HG03571 (cell line): ENCODE data around the gene RAB9B.
A peak's percentile ranks its signal among the peaks of the same experiment; 100 is the strongest.
"Not testable (repeated sequence)": the region's sequence is repeated elsewhere in the genome, so short reads cannot be mapped to it uniquely, and the experiment has no call there.

Experiments used
- ATAC-seq: cut with Tn5 transposase; IDR thresholded peaks from one replicate; pipeline ENCODE4 v1.9.1; 2021; ENCODE audit not compliant: unreplicated experiment

RAB9B gene

GRCh38 chrX:103831803-103832544 is at the start of gene RAB9B:
Gene RAB9B, minus strand, starts transcription at chrX:103832257. Its CDS starts 6,473 bp downstream, at chrX:103825784.
- ATAC-seq: peak; percentile 80

GRCh38 chrX:103879339-103879738 is 47.3 kb upstream of the RAB9B start:
- no peak for ATAC-seq

GRCh38 chrX:103878466-103879122 is 46.5 kb upstream of the RAB9B start:
- ATAC-seq: no peak

- ATAC-seq: no peak
Observed at GRCh38 chrX:103877571-103877970, 45.5 kb upstream of the RAB9B start.

GRCh38 chrX:103864886-103865534 is 33.0 kb upstream of the RAB9B start:
- ATAC-seq: no peak

- no peak for ATAC-seq
Observed at GRCh38 chrX:103864149-103864548, 32.1 kb upstream of the RAB9B start.

GRCh38 chrX:103861200-103861599 is 29.1 kb upstream of the RAB9B start:
- no peak for ATAC-seq

GRCh38 chrX:103849558-103849957 is 17.5 kb upstream of the RAB9B start:
- no peak for ATAC-seq

GRCh38 chrX:103847174-103847870 is 15.3 kb upstream of the RAB9B start:
- no peak for ATAC-seq

GRCh38 chrX:103846386-103846785 is 14.3 kb upstream of the RAB9B start:
- no peak for ATAC-seq

- ATAC-seq: peak; percentile 80
Observed at GRCh38 chrX:103845165-103845653, 13.2 kb upstream of the RAB9B start.

GRCh38 chrX:103839404-103839803 is 7.3 kb upstream of the RAB9B start:
- no peak for ATAC-seq

- no peak for ATAC-seq
Observed at GRCh38 chrX:103831342-103831802, 685 bp downstream of the RAB9B start.

- no peak for ATAC-seq
Observed at GRCh38 chrX:103830848-103831247, 1.2 kb downstream of the RAB9B start.

- no peak for ATAC-seq
Observed at GRCh38 chrX:103828529-103828928, 3.5 kb downstream of the RAB9B start.

GRCh38 chrX:103825881-103826280 is 6.2 kb downstream of the RAB9B start:
- no peak for ATAC-seq

GRCh38 chrX:103823591-103823990 is 8.5 kb downstream of the RAB9B start:
- ATAC-seq: no peak

- ATAC-seq: not testable (repeated sequence)
Observed at GRCh38 chrX:103820802-103821201, 11.3 kb downstream of the RAB9B start.

- ATAC-seq: no peak
Observed at GRCh38 chrX:103818842-103819619, 13.0 kb downstream of the RAB9B start.

- no peak for ATAC-seq
Observed at GRCh38 chrX:103817502-103817901, 14.6 kb downstream of the RAB9B start.
